GM23338 (cell line): Measurements from ENCODE around the gene GRIFIN. TPM values are rescaled to one million over a fixed set of nuclear protein-coding genes. Genes with fewer than 3 reads are reported as not detected.

Experiments used
- ATAC-seq: fragments of 200-7000 bp; cut with Tn5 transposase; 3 replicates; pipeline ENCODE4 v1.9.1; 2020
- DNase-seq: peaks from one replicate; pipeline ENCODE4 v3.0.0-alpha.2; 2015; ENCODE audit warnings: low spot score
- H2AFZ ChIP-seq: fragments of 200-600 bp; sonication (generic); 2 replicates; pipeline ENCODE4 v1.8.0; 2016; ENCODE audit warnings: antibody characterized with exemption, mild to moderate bottlenecking, moderate library complexity
- H3F3A ChIP-seq: fragments of 200-600 bp; sonication (generic); replicated peaks from 2 replicates; pipeline ENCODE4 v1.8.0; 2017; ENCODE audit warnings: antibody characterized with exemption, mixed run types, low read depth
- H3K27ac ChIP-seq: fragments of 200-600 bp; sonication (generic); 2 replicates; pipeline ENCODE4 v1.6.1; 2016; ENCODE audit warnings: low read depth
- H3K27me3 ChIP-seq: fragments of 200-600 bp; sonication (generic); 2 replicates; pipeline ENCODE4 v1.8.0; 2016; ENCODE audit warnings: mild to moderate bottlenecking, mixed run types, moderate library complexity; ENCODE audit not compliant: insufficient read depth
- H3K36me3 ChIP-seq: fragments of 200-600 bp; sonication (generic); 2 replicates; pipeline ENCODE4 v1.8.0; 2016; ENCODE audit warnings: mild to moderate bottlenecking; ENCODE audit not compliant: insufficient read depth
- H3K4me1 ChIP-seq: fragments of 200-600 bp; sonication (generic); 2 replicates; pipeline ENCODE4 v1.8.0; 2016; ENCODE audit warnings: mild to moderate bottlenecking, moderate library complexity; ENCODE audit not compliant: insufficient read depth
- H3K4me2 ChIP-seq: fragments of 200-600 bp; sonication (generic); 2 replicates; pipeline ENCODE4 v1.7.1; 2017; ENCODE audit warnings: mixed run types
- H3K4me3 ChIP-seq: fragments of 200-600 bp; sonication (generic); 2 replicates; pipeline ENCODE4 v1.6.1; 2016; ENCODE audit warnings: mixed run types
- H3K79me2 ChIP-seq: fragments of 200-600 bp; sonication (generic); replicated peaks from 2 replicates; pipeline ENCODE4 v1.8.0; 2017; ENCODE audit warnings: mild to moderate bottlenecking; ENCODE audit not compliant: insufficient read depth
- H3K9me2 ChIP-seq: fragments of 200-600 bp; sonication (generic); 2 replicates; pipeline ENCODE4 v1.8.0; 2017; ENCODE audit not compliant: insufficient read depth
- H4K20me1 ChIP-seq: fragments of 200-600 bp; sonication (generic); replicated peaks from 2 replicates; pipeline ENCODE4 v1.8.0; 2017; ENCODE audit warnings: mild to moderate bottlenecking; ENCODE audit not compliant: insufficient read depth
- H3K27ac Mint-ChIP-seq: 2 replicates; pipeline ENCODE4 v1.8.0; 2020; ENCODE audit warnings: inconsistent platforms, mild to moderate bottlenecking, moderate library complexity, mixed read lengths
- H3K27me3 Mint-ChIP-seq: 3 replicates; pipeline ENCODE4 v1.8.0; 2022; ENCODE audit warnings: low read depth, mild to moderate bottlenecking, moderate library complexity, mixed read lengths, inconsistent platforms; ENCODE audit not compliant: insufficient read depth, poor library complexity
- H3K36me3 Mint-ChIP-seq: 3 replicates; pipeline ENCODE4 v1.8.0; 2021; ENCODE audit warnings: low read depth, mild to moderate bottlenecking, inconsistent platforms, moderate library complexity, mixed read lengths
- H3K4me1 Mint-ChIP-seq: 3 replicates; pipeline ENCODE4 v1.8.0; 2020; ENCODE audit warnings: mild to moderate bottlenecking, inconsistent platforms, mixed read lengths
- H3K4me3 Mint-ChIP-seq: 3 replicates; pipeline ENCODE4 v1.8.0; 2021; ENCODE audit warnings: moderate library complexity, mild to moderate bottlenecking, inconsistent platforms, mixed read lengths
- H3K9me3 Mint-ChIP-seq: 3 replicates; pipeline ENCODE4 v1.8.0; 2020; ENCODE audit warnings: moderate library complexity, mild to moderate bottlenecking, inconsistent platforms, mixed read lengths
- CREB1 ChIP-seq: fragments of 250-450 bp; sonication (Bioruptor Pico); IDR thresholded peaks from 2 replicates; pipeline ENCODE4 v1.5.0; 2020; ENCODE audit warnings: low read depth, mild to moderate bottlenecking, moderate library complexity
- CTCF ChIP-seq, 2 experiments: fragments of 200-600 bp in 1 of 2; sonication (generic) in 1 of 2; conservative IDR thresholded peaks; 2 replicates each; pipeline versions ENCODE4 v1.5.1 to v1.6.1; 2016 to 2017; ENCODE audit warnings: antibody characterized with exemption in 2 of 2, low read depth in 2 of 2, mild to moderate bottlenecking in 2 of 2, moderate library complexity in 1 of 2
- ETS1 ChIP-seq: IDR thresholded peaks from 2 replicates; pipeline ENCODE4 v1.6.1; 2016; ENCODE audit warnings: antibody characterized with exemption
- EZH2 ChIP-seq: fragments of 200-600 bp; sonication (generic); IDR thresholded peaks from one replicate; pipeline ENCODE4 v1.8.0; 2017; ENCODE audit warnings: antibody characterized with exemption, mild to moderate bottlenecking, low read depth; ENCODE audit not compliant: unreplicated experiment
- EZH2phosphoT487 ChIP-seq: fragments of 200-600 bp; sonication (generic); IDR thresholded peaks from one replicate; pipeline ENCODE4 v1.8.1; 2018; ENCODE audit warnings: antibody characterized with exemption; ENCODE audit not compliant: unreplicated experiment
- JUNB ChIP-seq: IDR thresholded peaks from one replicate; pipeline ENCODE4 v1.6.1; 2016; ENCODE audit warnings: antibody characterized with exemption; ENCODE audit not compliant: unreplicated experiment
- NANOG ChIP-seq: IDR thresholded peaks from 2 replicates; pipeline ENCODE4 v1.6.1; 2016; ENCODE audit warnings: antibody characterized with exemption, borderline replicate concordance
- POLR2AphosphoS5 ChIP-seq: IDR thresholded peaks from 2 replicates; pipeline ENCODE4 v1.6.1; 2016; ENCODE audit warnings: antibody characterized with exemption, low read depth
- REST ChIP-seq: IDR thresholded peaks from one replicate; pipeline ENCODE4 v1.6.1; 2018; ENCODE audit warnings: antibody characterized with exemption; ENCODE audit not compliant: unreplicated experiment
- STAT1 ChIP-seq: IDR thresholded peaks from one replicate; pipeline ENCODE4 v1.6.1; 2016; ENCODE audit warnings: antibody characterized with exemption; ENCODE audit not compliant: unreplicated experiment
- ZNF114 ChIP-seq: fragments of 250-450 bp; sonication (Bioruptor Pico); IDR thresholded peaks from 2 replicates; pipeline ENCODE4 v1.5.0; 2020; ENCODE audit warnings: mild to moderate bottlenecking, moderate library complexity
- ZNF331 ChIP-seq: fragments of 250-450 bp; sonication (Bioruptor Pico); IDR thresholded peaks from 2 replicates; pipeline ENCODE4 v1.5.0; 2020; ENCODE audit warnings: low read depth, mild to moderate bottlenecking, moderate library complexity
- polyA plus RNA-seq: library from polyadenylated mRNA; unstranded; fragments of >200 nt; fragmentation: Nextera tagmentation; extraction: Ambion mirVana; gene quantifications from 2 replicates; pipeline ENCODE4 v1.2.1, GENCODE V29; 2016
- total RNA-seq: library from RNA; depleted of rRNA; stranded (reverse); fragments of >200 nt; shearing (Covaris generic); gene quantifications from 2 replicates; pipeline ENCODE4 v1.2.3, GENCODE V29; 2014

GRIFIN gene
- total and polyA plus RNA-seq, 2 experiments from 2014 or later: not detected

GRCh38 chr7:2513702-2514101 lies 37.5 kb upstream of the GRIFIN start:
- no peaks in the 10 kb centered on the region for H3K79me2 ChIP-seq
- ATAC-seq (no peak), DNase-seq (no peak)
- Mint-ChIP-seq H3K4me3 (no peak overlapping the region), H3K9me3 (no peaks in the 10 kb centered on the region), H3K27me3 (peaks cover 25% of the 10 kb centered on the region), H3K4me1 (peaks cover 31% of the 10 kb centered on the region), H3K36me3 (no peaks in the 10 kb centered on the region), H3K27ac (no peak overlapping the region)
- no peak overlapping the region for H3K27ac ChIP-seq
- H3K9me2 ChIP-seq: peaks cover 9% of the 10 kb centered on the region; the same call in 1 of the 2 replicates
- H3F3A ChIP-seq: peaks cover 5% of the 10 kb centered on the region; the same call in 1 of the 2 replicates
- no peaks in the 10 kb centered on the region for H3K36me3 ChIP-seq
- H3K4me3 ChIP-seq: no peak overlapping the region
- H3K27me3 ChIP-seq: peaks cover 15% of the 10 kb centered on the region
- no peak overlapping the region for H2AFZ ChIP-seq
- peaks cover 18% of the 10 kb centered on the region for H3K4me1 ChIP-seq
- no peaks in the 10 kb centered on the region for H4K20me1 ChIP-seq
- no peak for TF ChIP-seq CREB1 (CRISPR knock-in tag)
- TF ChIP-seq ZNF331 (CRISPR knock-in tag): no peak
- no peak for TF ChIP-seq REST
- no peak for TF ChIP-seq EZH2
- TF ChIP-seq NANOG: no peak
- no peak for TF ChIP-seq JUNB
- no peak for TF ChIP-seq STAT1
- no peak overlapping the region for H3K4me2 ChIP-seq

GRCh38 chr7:2512713-2513112 lies 36.5 kb upstream of the GRIFIN start:
- Histone ChIP-seq H3K27me3 (peaks cover 5% of the 10 kb centered on the region), H3F3A (0 out of 2 replicates have a peak, but pooled peaks cover 8% of the 10 kb centered on the region), H3K4me3 (no peak overlapping the region), H3K27ac (no peak overlapping the region), H2AFZ (no peak overlapping the region), H3K79me2 (no peaks in the 10 kb centered on the region), H3K4me2 (no peak overlapping the region), H3K4me1 (peaks cover 11% of the 10 kb centered on the region), H4K20me1 (no peaks in the 10 kb centered on the region), H3K36me3 (no peaks in the 10 kb centered on the region), H3K9me2 (peaks cover 9% of the 10 kb centered on the region; the same call in 1 of the 2 replicates)
- ATAC-seq (no peak), DNase-seq (no peak)
- peaks cover 23% of the 10 kb centered on the region for H3K4me1 Mint-ChIP-seq
- H3K27ac Mint-ChIP-seq: no peak overlapping the region
- H3K4me3 Mint-ChIP-seq: no peak overlapping the region
- H3K36me3 Mint-ChIP-seq: no peaks in the 10 kb centered on the region
- H3K9me3 Mint-ChIP-seq: no peaks in the 10 kb centered on the region
- peaks cover 18% of the 10 kb centered on the region for H3K27me3 Mint-ChIP-seq
- no peak for TF ChIP-seq STAT1
- TF ChIP-seq REST: no peak
- TF ChIP-seq JUNB: no peak
- no peak for TF ChIP-seq POLR2AphosphoS5
- no peak for TF ChIP-seq ZNF114
- TF ChIP-seq ZNF331 (CRISPR knock-in tag): no peak
- no peak for TF ChIP-seq EZH2phosphoT487
- TF ChIP-seq ETS1: no peak
- no peak for TF ChIP-seq CTCF (conservative IDR thresholded peaks at IDR 0.05; ENCODE audit: low read depth in 2 of 2)
